Spleen (tissue), 7 donors: ENCODE results near the gene TMEM178B.

Experiments
- POLR2AphosphoS5 ChIP-seq, 3 donors: sonication (generic); formaldehyde crosslinking; IDR thresholded peaks; one replicate each; pipeline ENCODE4 v1.5.1; 2017; ENCODE audit warnings: antibody characterized with exemption in 3 of 3
- TF ChIP-seq, protein P1 (sequence below), 11 experiments: fragments of 200-600 bp in 7 of 11; fragments of 450-650 bp in 4 of 11; sonication (generic) in 4 of 11; IDR thresholded peaks in 8 of 11; conservative IDR thresholded peaks in 3 of 11; 1 replicate in 7 of 11; 2 replicates in 4 of 11; pipeline versions ENCODE4 v1.4.0 to v1.8.0; 2016 to 2021; ENCODE audit warnings: antibody characterized with exemption in 11 of 11, inconsistent platforms in 4 of 11, mild to moderate bottlenecking in 1 of 11
- donor health status: DM: no; HTN: no; CAD: no; lungs with moderate emphysema.
- donor health status: DM: no; HTN: no; CAD: no.
- donor health status: DM: no; HTN: no; CAD: no.

DNA sequence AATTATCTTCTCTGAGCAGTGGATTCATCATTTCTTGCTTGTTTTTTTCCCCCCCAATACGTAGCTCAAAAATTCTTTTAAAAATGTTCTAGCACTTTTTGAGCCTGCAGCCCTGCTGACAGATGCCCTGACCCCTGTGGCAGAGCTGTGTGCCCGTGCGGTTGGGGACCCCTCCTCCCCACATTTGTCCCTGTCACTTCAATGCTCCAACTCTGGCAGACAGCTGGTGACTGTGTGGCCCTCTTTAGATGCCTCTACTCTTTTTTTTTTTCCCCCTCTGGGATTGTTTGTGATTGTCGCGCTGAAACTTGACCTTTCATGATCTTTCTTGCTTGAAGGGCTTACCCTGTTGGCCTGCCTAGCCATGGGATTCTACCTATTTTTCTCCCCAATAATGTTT lies 214.1 kb downstream of the TMEM178B start:
- TF ChIP-seq, protein P1, sequence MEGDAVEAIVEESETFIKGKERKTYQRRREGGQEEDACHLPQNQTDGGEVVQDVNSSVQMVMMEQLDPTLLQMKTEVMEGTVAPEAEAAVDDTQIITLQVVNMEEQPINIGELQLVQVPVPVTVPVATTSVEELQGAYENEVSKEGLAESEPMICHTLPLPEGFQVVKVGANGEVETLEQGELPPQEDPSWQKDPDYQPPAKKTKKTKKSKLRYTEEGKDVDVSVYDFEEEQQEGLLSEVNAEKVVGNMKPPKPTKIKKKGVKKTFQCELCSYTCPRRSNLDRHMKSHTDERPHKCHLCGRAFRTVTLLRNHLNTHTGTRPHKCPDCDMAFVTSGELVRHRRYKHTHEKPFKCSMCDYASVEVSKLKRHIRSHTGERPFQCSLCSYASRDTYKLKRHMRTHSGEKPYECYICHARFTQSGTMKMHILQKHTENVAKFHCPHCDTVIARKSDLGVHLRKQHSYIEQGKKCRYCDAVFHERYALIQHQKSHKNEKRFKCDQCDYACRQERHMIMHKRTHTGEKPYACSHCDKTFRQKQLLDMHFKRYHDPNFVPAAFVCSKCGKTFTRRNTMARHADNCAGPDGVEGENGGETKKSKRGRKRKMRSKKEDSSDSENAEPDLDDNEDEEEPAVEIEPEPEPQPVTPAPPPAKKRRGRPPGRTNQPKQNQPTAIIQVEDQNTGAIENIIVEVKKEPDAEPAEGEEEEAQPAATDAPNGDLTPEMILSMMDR (IDR thresholded peaks at IDR 0.05 in 8 of 11, conservative IDR thresholded peaks at IDR 0.05 in 3 of 11), result no peak
- TF ChIP-seq POLR2AphosphoS5 (IDR thresholded peaks at IDR 0.05), result no peak
